K562 (cell line): ENCODE data around the gene MX1. TPM values are rescaled to one million over a fixed set of nuclear protein-coding genes. Genes with fewer than 3 reads are reported as not detected.

Source experiments
- ATAC-seq: fragments of 200-7000 bp; cut with Tn5 transposase; 3 replicates; pipeline ENCODE4 v1.9.1; 2020; ENCODE audit warnings: moderate library complexity
- BruUV-seq: library from RNA; stranded (reverse); fragments of 400-500 nt; replicated peaks from 2 replicates; lab custom pipeline; 2021; lab: Mats Ljungman, UMichigan
- CTCF ChIA-PET: fragments of 300-600 bp; formaldehyde crosslinking; extraction: SDS; loops from one replicate; lab custom pipeline; 2021; ENCODE audit warnings: low intra/inter-chr PET ratio; lab: Yijun Ruan, JAX
- POLR2A ChIA-PET: fragments of 300-600, 350-650 bp; sonication (Branson Sonifier 250); formaldehyde crosslinking; extraction: SDS; loops from one replicate; lab custom pipeline; 2021; ENCODE audit warnings: antibody characterized with exemption, inconsistent platforms; lab: Yijun Ruan, JAX
- DNase-seq, 4 experiments: peaks; one replicate each; pipeline versions ENCODE4 v3.0.0 to v3.0.0-alpha.2; 2011 to 2018; ENCODE audit warnings: low spot score in 3 of 4, mixed read lengths in 3 of 4; ENCODE audit errors: extremely low read depth in 1 of 4
- FAIRE-seq: peaks from 2 replicates; lab custom pipeline; 2011; peaks lifted over from hg19 to GRCh38; lab: Jason Lieb, UNC
- H2AFZ ChIP-seq: 2 replicates; pipeline ENCODE4 v1.6.0; 2011; ENCODE audit warnings: low read depth, low read length, control low read depth, inconsistent platforms
- H3K27ac ChIP-seq: fragments of 200-600 bp; 3 replicates; pipeline ENCODE4 v1.8.0; 2011; ENCODE audit warnings: low read depth, mild to moderate bottlenecking, control low read depth, inconsistent platforms, low read length, moderate library complexity, mixed read lengths; ENCODE audit errors: extremely low read depth
- H3K27me3 ChIP-seq, 2 experiments: fragments of 300-600 bp in 1 of 2; 2 replicates in 1 of 2; 3 replicates in 1 of 2; pipeline versions ENCODE4 v1.6.0 to v1.8.0; 2011; ENCODE audit warnings: inconsistent platforms in 2 of 2, low read length in 2 of 2, mild to moderate bottlenecking in 1 of 2, mixed read lengths in 1 of 2, moderate library complexity in 1 of 2; ENCODE audit not compliant: control insufficient read depth in 2 of 2, insufficient read depth in 2 of 2
- H3K36me3 ChIP-seq: fragments of 300-600 bp; 3 replicates; pipeline ENCODE4 v1.8.0; 2011; ENCODE audit warnings: mild to moderate bottlenecking, low read length, inconsistent platforms; ENCODE audit not compliant: control insufficient read depth, insufficient read depth
- H3K4me1 ChIP-seq, 2 experiments: fragments of 200-600 bp in 1 of 2; replicated peaks in 1 of 2; 2 replicates in 1 of 2; 3 replicates in 1 of 2; pipeline versions ENCODE4 v1.5.1 to v1.8.0; 2011; ENCODE audit warnings: inconsistent platforms in 2 of 2, low read length in 2 of 2, mild to moderate bottlenecking in 1 of 2, mixed read lengths in 1 of 2, moderate library complexity in 1 of 2; ENCODE audit not compliant: control insufficient read depth in 2 of 2, insufficient read depth in 2 of 2
- H3K4me2 ChIP-seq: 2 replicates; pipeline ENCODE4 v1.6.1; 2011; ENCODE audit warnings: low read length, control low read depth, inconsistent platforms, mixed read lengths; ENCODE audit not compliant: insufficient read depth
- H3K4me3 ChIP-seq: fragments of 200-600 bp; sonication (generic), shearing (Covaris generic); 2 replicates; pipeline ENCODE4 v1.5.1; 2016; ENCODE audit warnings: control low read depth, inconsistent platforms
- H3K79me2 ChIP-seq: fragments of 200-600 bp; 3 replicates; pipeline ENCODE4 v1.8.0; 2011; ENCODE audit warnings: low read length, inconsistent platforms; ENCODE audit not compliant: control insufficient read depth, insufficient read depth
- H3K9ac ChIP-seq, 2 experiments: 2 replicates each; pipeline versions ENCODE4 v1.6.0 to v1.6.1; 2011; ENCODE audit warnings: low read depth in 2 of 2, low read length in 2 of 2, control low read depth in 1 of 2, inconsistent platforms in 1 of 2, mild to moderate bottlenecking in 1 of 2, mixed read lengths in 1 of 2; ENCODE audit not compliant: insufficient read depth in 1 of 2
- H3K9me1 ChIP-seq: one replicate; pipeline ENCODE4 v1.6.0; 2011; ENCODE audit warnings: inconsistent platforms, mild to moderate bottlenecking, low read length, moderate library complexity; ENCODE audit not compliant: control insufficient read depth, insufficient read depth
- H3K9me3 ChIP-seq: replicated peaks from 2 replicates; pipeline ENCODE4 v1.5.1; 2011; ENCODE audit warnings: low read depth, low read length, inconsistent platforms; ENCODE audit not compliant: control insufficient read depth, insufficient read depth
- H4K20me1 ChIP-seq: replicated peaks from 2 replicates; pipeline ENCODE4 v1.6.1; 2011; ENCODE audit warnings: low read length, inconsistent platforms, mixed read lengths; ENCODE audit not compliant: control insufficient read depth, insufficient read depth
- ATF3 ChIP-seq, 2 experiments: fragments of 450-650 bp in 1 of 2; sonication (generic) in 1 of 2; formaldehyde crosslinking in 1 of 2; IDR thresholded peaks in 1 of 2; conservative IDR thresholded peaks in 1 of 2; 2 replicates each; pipeline versions ENCODE4 v1.6.1 to v1.8.1; 2016 to 2023; ENCODE audit warnings: mild to moderate bottlenecking in 2 of 2, moderate library complexity in 2 of 2, inconsistent platforms in 1 of 2, missing genetic modification reagents in 1 of 2
- BRD4 ChIP-seq: fragments of 200-600 bp; sonication (generic); IDR thresholded peaks from 2 replicates; pipeline ENCODE4 v1.6.1; 2017; ENCODE audit warnings: inconsistent platforms
- CHD2 ChIP-seq: IDR thresholded peaks from 2 replicates; pipeline ENCODE4 v1.6.1; 2011; ENCODE audit warnings: low read depth, low read length
- EP400 ChIP-seq: fragments of 450-650 bp; IDR thresholded peaks from 2 replicates; pipeline ENCODE4 v1.6.1; 2017; ENCODE audit warnings: antibody characterized with exemption, mild to moderate bottlenecking, moderate library complexity
- ETV6 ChIP-seq, 3 experiments: fragments of 150-350 bp in 1 of 3; sonication (generic) in 1 of 3; formaldehyde crosslinking in 1 of 3; IDR thresholded peaks; 2 replicates each; pipeline versions ENCODE4 v1.6.1 to v1.8.0; 2014 to 2022; ENCODE audit warnings: borderline replicate concordance in 2 of 3, low read depth in 2 of 3, antibody characterized with exemption in 1 of 3, low read length in 1 of 3, mild to moderate bottlenecking in 1 of 3, missing genetic modification reagents in 1 of 3
- EZH2 ChIP-seq: IDR thresholded peaks from 2 replicates; pipeline ENCODE4 v1.6.1; 2012; ENCODE audit warnings: low read depth, mild to moderate bottlenecking, inconsistent platforms, low read length, borderline replicate concordance
- KLF1 ChIP-seq: fragments of 450-650 bp; IDR thresholded peaks from 2 replicates; pipeline ENCODE4 v1.6.1; 2016; ENCODE audit warnings: missing genetic modification characterization, missing compliant biosample characterization
- MCM2 ChIP-seq: fragments of 450-650 bp; IDR thresholded peaks from 2 replicates; pipeline ENCODE4 v1.6.1; 2017; ENCODE audit warnings: low read depth, mild to moderate bottlenecking
- NR3C1 ChIP-seq: sonication (generic); formaldehyde crosslinking; IDR thresholded peaks from 2 replicates; pipeline ENCODE4 v1.8.1; 2022; ENCODE audit warnings: missing genetic modification reagents
- PKNOX1 ChIP-seq: fragments of 450-650 bp; IDR thresholded peaks from 2 replicates; pipeline ENCODE4 v1.6.1; 2016
- SMARCA5 ChIP-seq: fragments of 450-650 bp; IDR thresholded peaks from 2 replicates; pipeline ENCODE4 v1.6.1; 2016
- SMARCE1 ChIP-seq: fragments of 450-650 bp; IDR thresholded peaks from 2 replicates; pipeline ENCODE4 v1.7.1; 2016; ENCODE audit warnings: mild to moderate bottlenecking
- YBX1 ChIP-seq: fragments of 450-650 bp; IDR thresholded peaks from 2 replicates; pipeline ENCODE4 v1.7.1; 2016; ENCODE audit warnings: mild to moderate bottlenecking
- ZBTB26 ChIP-seq: fragments of 450-650 bp; formaldehyde crosslinking; IDR thresholded peaks from 2 replicates; pipeline ENCODE4 v1.4.0; 2022; ENCODE audit warnings: missing genetic modification characterization
- ZHX1 ChIP-seq: fragments of 150-350 bp; conservative IDR thresholded peaks from 2 replicates; pipeline ENCODE4 v1.6.1; 2014; ENCODE audit warnings: low read length
- ZNF277 ChIP-seq: fragments of 250-450 bp; sonication (Bioruptor Pico); IDR thresholded peaks from 2 replicates; pipeline ENCODE4 v1.8.0; 2022; ENCODE audit warnings: inconsistent platforms, mild to moderate bottlenecking, moderate library complexity, borderline replicate concordance
- ZSCAN32 ChIP-seq: fragments of 450-650 bp; formaldehyde crosslinking; IDR thresholded peaks from 2 replicates; pipeline ENCODE4 v1.4.0; 2020; ENCODE audit warnings: mild to moderate bottlenecking, moderate library complexity
- WGBS: fragments of 100-300 bp; shearing (Covaris generic); methylation state at CpG from one replicate; pipeline ENCODE4 v1.1.6; 2016; ENCODE audit warnings: low coverage, mixed read lengths; ENCODE audit not compliant: insufficient coverage; ENCODE audit errors: missing lambda C conversion rate; 5-methylcytosine and 5-hydroxymethylcytosine counted together
- in situ Hi-C: fragments of 300-500 bp; cut with MboI; formaldehyde crosslinking; loops from 4 replicates; pipeline ENCODE4 v1.15.0; 2018; ENCODE audit warnings: inconsistent platforms, mixed read lengths
- intact Hi-C: fragments of 100-400 bp; cut with micrococcal nuclease; formaldehyde crosslinking; loops from 2 replicates; pipeline ENCODE4 v1.14.2; 2022
- polyA plus RNA-seq, 8 experiments: library from polyadenylated mRNA; depleted of rRNA in 4 of 8; stranded (reverse) in 5 of 8; unstranded in 3 of 8; fragments of >200 nt; fragmentation: Nextera tagmentation in 2 of 8; fragmentation: Illumina TruSeq in 1 of 8; extraction: Ambion mirVana in 2 of 8; extraction: Trizol in 1 of 8; gene quantifications; 2 replicates each; pipeline versions ENCODE4 v1.2.1 to v1.2.3, GENCODE V29; 2011 to 2014; ENCODE audit warnings: inconsistent platforms in 1 of 8, missing spikeins in 1 of 8
- total RNA-seq, 7 experiments: library from RNA; depleted of rRNA in 6 of 7; stranded (reverse); fragments of >200 nt in 6 of 7; fragmentation: Illumina TruSeq in 2 of 7; extraction: Trizol in 2 of 7; gene quantifications; 2 replicates each; pipeline versions ENCODE4 v1.2.1 to v1.2.3, GENCODE V29; 2011 to 2021; ENCODE audit warnings: low replicate concordance in 1 of 7

MX1 gene
- total and polyA plus RNA-seq, 9 of the 15 experiments (the other 6 are each of a cell fraction or from before 2014, with no cell fraction given) = 0.07 to 0.51 (median 0.21) TPM; not detected in 5

GRCh38 chr21:41398831-41399230, 27.2 kb upstream of the MX1 start:
- Histone ChIP-seq H3K79me2 (no peaks in the 10 kb centered on the region), H3K4me2 (no peak overlapping the region), H3K36me3 (no peaks in the 10 kb centered on the region), H3K9me1 (no peaks in the 10 kb centered on the region), H3K9ac (no peak overlapping the region), H4K20me1 (no peaks in the 10 kb centered on the region; the same call in 1 of the 2 replicates), H3K4me1 (no peaks in the 10 kb centered on the region), H3K27me3 (peaks cover 4 to 38% of the 10 kb centered on the region in 2 experiments; a peak in 3 of 5 replicates), H3K4me3 (no peak overlapping the region), H2AFZ (no peak overlapping the region), H3K9me3 (no peaks in the 10 kb centered on the region), H3K27ac (no peak overlapping the region)
- in situ Hi-C loops (no loop called here), intact Hi-C loops (no loop called here)
- DNase-seq = no peak
- no peak for FAIRE-seq
- WGBS = 2% methylated on average over 16 of the region's 16 CpGs
- ChIA-PET CTCF (no interaction called here), POLR2A (no interaction called here)
- ATAC-seq = no peak
- no peak for TF ChIP-seq BRD4
- no peak for TF ChIP-seq YBX1
- no peak for TF ChIP-seq ZBTB26 (CRISPR knock-in tag)
- TF ChIP-seq NR3C1 (CRISPR knock-in tag) = no peak
- TF ChIP-seq CHD2 = no peak
- TF ChIP-seq ATF3 (IDR thresholded peaks at IDR 0.05) = no peak
- no peak for TF ChIP-seq ATF3 (CRISPR knock-in tag; conservative IDR thresholded peaks at IDR 0.05)
- no peak for TF ChIP-seq SMARCE1
- TF ChIP-seq PKNOX1 = no peak
- no peak for TF ChIP-seq MCM2
- TF ChIP-seq SMARCA5 = no peak
- no peak for TF ChIP-seq EP400
- no peak for TF ChIP-seq ZSCAN32 (CRISPR knock-in tag)
- TF ChIP-seq ETV6 (IDR thresholded peaks at IDR 0.05; ENCODE audit: borderline replicate concordance in 1 of 2, low read depth in 2 of 2, low read length in 1 of 2) = no peak
- TF ChIP-seq ETV6 (CRISPR knock-in tag; IDR thresholded peaks at IDR 0.05; ENCODE audit: borderline replicate concordance) = no peak
- TF ChIP-seq EZH2 = no peak
- no peak for TF ChIP-seq ZHX1
- no peak for TF ChIP-seq KLF1 (tag)
- TF ChIP-seq ZNF277 (CRISPR knock-in tag) = no peak
- BruUV-seq = no TSS peak
